Fibroblast of lung (primary cell): ENCODE data around the gene SLIT3.
A peak's percentile ranks its signal among the peaks of the same experiment; 100 is the strongest.

Experiments
- EZH2 ChIP-seq: IDR thresholded peaks from 2 replicates; pipeline ENCODE4 v1.5.1; 2012; ENCODE audit warnings: low read length, control low read depth, mild to moderate bottlenecking; ENCODE audit errors: missing control alignments
- TF ChIP-seq, protein P1 (sequence below), 2 donors: IDR thresholded peaks in 1 of 2; conservative IDR thresholded peaks in 1 of 2; 1 replicate in 1 of 2; 2 replicates in 1 of 2; pipeline ENCODE4 v1.5.1; 2011 to 2012; ENCODE audit warnings: low read length in 2 of 2, control low read depth in 1 of 2, inconsistent platforms in 1 of 2, low read depth in 1 of 2, mild to moderate bottlenecking in 1 of 2

DNA sequence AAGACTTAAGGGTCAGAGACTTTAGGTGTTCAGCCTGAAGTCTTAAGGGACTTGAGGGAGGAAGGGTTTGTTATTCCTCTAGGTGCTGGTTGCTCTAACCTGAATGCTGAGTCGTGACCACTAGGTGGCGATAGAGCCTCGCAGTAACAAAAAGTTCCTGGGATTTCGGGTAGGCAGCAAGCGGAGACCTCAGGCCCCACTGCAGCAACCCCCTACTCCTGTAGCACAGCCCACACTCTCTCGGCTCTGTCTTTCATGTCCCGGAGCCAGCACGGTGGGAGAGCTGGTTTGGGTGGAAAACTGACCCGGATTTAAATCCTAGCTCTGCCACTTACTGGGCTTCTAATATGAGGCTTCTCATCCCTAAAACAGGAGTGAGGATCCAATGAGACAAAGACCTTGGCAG is 621.4 kb downstream of the SLIT3 start:
- TF ChIP-seq, protein P1, sequence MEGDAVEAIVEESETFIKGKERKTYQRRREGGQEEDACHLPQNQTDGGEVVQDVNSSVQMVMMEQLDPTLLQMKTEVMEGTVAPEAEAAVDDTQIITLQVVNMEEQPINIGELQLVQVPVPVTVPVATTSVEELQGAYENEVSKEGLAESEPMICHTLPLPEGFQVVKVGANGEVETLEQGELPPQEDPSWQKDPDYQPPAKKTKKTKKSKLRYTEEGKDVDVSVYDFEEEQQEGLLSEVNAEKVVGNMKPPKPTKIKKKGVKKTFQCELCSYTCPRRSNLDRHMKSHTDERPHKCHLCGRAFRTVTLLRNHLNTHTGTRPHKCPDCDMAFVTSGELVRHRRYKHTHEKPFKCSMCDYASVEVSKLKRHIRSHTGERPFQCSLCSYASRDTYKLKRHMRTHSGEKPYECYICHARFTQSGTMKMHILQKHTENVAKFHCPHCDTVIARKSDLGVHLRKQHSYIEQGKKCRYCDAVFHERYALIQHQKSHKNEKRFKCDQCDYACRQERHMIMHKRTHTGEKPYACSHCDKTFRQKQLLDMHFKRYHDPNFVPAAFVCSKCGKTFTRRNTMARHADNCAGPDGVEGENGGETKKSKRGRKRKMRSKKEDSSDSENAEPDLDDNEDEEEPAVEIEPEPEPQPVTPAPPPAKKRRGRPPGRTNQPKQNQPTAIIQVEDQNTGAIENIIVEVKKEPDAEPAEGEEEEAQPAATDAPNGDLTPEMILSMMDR (conservative IDR thresholded peaks at IDR 0.05 in 1 of 2, IDR thresholded peaks at IDR 0.05 in 1 of 2; ENCODE audit: low read depth in 1 of 2, low read length in 2 of 2): peak; percentile 91 to 92
- TF ChIP-seq EZH2: no peak
